Ureter (tissue), 1 donor: Measurements from ENCODE around the gene CPNE5. TPM values are rescaled to one million over a fixed set of nuclear protein-coding genes. Genes with fewer than 3 reads are reported as not detected.

Experiments used
- DNase-seq: peaks from one replicate; pipeline ENCODE4 v3.0.0-alpha.2; 2020; ENCODE audit warnings: low spot score
- total RNA-seq: library from RNA; stranded (reverse); gene quantifications from one replicate; pipeline ENCODE4 v1.2.4, GENCODE V29; 2023
- donor health status: DM: yes; HTN: yes; CAD: no.

CPNE5 gene
- total RNA-seq, 1 donor from 2014 or later = 3.6 TPM

- no peak for DNase-seq
Observed at GRCh38 chr6:36834576-36835341, 4.5 kb downstream of the CPNE5 start.

- DNase-seq = no peak
Observed at GRCh38 chr6:36833182-36833789, 6.0 kb downstream of the CPNE5 start.

DNA sequence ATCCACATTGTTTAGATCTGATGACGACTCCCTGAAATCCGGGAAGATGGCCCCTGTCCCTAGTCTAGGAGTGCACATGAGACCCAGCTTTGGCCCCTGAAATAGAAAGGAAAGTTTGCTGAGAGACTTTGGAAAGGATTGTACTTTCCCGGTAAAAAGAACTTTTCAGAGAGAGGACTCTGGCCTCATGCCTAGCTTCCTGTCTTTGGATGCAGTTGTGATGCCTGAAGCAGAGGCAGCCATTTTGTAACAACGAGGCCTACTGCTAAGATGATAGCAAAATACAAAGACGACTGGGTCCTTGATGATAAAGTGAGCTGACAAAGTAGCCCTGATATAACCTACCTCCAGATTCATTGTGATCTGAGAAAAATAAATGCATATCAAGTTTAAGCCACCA lies 6.9 kb downstream of the CPNE5 start:
- no peak for DNase-seq

- no peak for DNase-seq
Observed at GRCh38 chr6:36830577-36830976, 8.7 kb downstream of the CPNE5 start.

DNA sequence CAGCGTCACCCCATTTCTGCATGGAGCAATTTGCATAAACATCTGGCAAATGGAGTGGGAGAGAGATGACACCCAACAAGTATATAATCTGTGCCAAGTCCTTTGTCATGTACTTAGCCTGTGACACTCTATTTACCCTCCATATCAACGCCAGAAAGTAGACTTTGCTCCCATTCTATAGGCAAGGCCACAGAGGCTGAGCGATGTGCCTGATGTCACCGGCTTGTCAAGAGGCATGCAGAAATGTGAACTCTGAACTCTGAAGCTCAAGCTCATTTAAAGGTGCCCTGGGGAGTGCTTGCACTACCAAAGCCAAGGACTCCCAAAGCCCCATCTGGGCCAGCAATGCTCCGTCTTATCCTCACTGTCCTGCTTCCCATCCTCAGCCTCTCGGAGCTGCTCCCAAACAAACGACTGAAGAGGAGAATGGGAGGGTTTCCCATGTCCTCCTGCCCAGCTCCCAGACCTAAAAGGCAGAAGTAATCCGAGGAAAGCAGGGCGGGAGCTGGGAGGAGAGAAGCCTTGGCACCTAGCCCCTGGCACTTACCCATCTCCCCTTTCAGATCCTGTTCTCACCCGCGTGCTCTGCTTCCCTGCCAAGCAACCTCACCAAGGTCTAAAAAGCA lies 9.2 kb downstream of the CPNE5 start:
- peak; percentile 76 for DNase-seq

- no peak for DNase-seq
Observed at GRCh38 chr6:36827261-36828079, 11.8 kb downstream of the CPNE5 start.

- no peak for DNase-seq
Observed at GRCh38 chr6:36826520-36827227, 12.6 kb downstream of the CPNE5 start.

DNA sequence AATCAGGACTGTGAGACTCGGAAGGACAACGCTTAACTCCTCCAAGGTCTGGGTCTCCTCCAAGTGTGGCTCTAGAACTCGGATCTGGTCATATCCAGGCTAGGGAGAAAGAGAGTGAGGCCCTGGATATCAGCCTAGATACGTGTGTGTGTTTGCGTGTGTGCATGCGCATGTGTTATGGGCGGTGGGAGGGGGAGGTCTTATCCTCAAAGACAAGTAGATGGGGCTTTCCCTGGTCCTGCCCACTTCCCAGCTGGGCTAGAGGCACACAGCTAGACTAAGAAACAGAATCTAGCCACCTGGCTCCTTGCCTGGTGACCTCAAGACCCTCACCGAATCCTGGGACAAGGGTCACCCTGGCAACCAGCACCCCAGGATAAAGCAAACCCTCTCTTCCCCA lies 13.2 kb downstream of the CPNE5 start:
- DNase-seq = no peak

GRCh38 chr6:36825452-36825851 lies 13.8 kb downstream of the CPNE5 start:
- no peak for DNase-seq

DNA sequence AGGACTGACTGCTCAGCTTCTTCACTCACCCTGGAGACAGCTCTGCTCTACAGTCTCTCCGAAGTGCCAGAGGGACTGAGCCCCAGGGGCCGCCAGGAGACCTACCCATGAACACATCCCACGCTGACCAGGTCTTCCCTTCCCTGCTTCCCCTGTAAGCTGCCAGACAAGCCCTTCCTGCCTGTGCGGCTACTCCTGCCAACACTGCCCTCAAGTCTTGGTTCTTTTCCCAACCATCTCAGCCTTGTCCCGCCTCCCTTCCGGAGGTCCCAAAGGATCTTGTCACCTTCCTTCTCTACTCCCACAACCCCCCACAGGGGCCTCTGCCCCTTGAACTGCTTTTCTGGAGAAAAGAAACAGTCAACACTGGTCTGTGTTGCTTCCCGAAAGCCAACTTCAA lies 15.0 kb downstream of the CPNE5 start:
- no peak for DNase-seq

DNA sequence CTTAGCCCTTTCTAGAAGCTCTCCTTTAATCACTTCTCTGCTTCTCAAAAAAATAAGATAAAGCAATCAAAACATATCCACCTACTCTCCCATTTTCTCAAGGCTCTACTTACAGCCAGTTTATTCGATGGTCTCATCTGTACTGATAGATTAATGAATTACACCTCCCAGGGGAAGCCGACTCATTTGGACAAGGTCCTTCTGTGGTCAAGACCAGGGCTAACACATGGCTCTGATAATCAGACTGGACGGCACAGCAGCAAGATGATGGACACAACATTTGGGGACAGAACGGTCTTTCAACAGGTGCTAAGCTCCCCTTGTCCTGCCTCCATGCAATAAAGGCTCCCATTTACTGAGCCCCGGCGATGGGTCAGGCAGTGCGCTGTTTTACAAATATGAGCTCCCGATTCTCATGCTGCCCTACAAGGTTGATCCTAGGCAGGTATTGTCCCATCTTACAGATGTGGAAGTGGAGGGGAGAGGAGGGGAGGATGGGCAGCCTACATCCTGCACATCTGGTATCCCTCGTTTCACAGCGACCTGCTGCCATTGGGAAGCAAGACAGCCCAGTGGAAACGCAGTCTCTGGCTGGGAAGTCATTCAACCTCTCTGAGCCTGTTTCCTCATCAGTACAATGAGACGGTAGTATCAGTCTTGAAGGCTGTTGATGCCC lies 15.7 kb downstream of the CPNE5 start:
- DNase-seq = no peak

DNA sequence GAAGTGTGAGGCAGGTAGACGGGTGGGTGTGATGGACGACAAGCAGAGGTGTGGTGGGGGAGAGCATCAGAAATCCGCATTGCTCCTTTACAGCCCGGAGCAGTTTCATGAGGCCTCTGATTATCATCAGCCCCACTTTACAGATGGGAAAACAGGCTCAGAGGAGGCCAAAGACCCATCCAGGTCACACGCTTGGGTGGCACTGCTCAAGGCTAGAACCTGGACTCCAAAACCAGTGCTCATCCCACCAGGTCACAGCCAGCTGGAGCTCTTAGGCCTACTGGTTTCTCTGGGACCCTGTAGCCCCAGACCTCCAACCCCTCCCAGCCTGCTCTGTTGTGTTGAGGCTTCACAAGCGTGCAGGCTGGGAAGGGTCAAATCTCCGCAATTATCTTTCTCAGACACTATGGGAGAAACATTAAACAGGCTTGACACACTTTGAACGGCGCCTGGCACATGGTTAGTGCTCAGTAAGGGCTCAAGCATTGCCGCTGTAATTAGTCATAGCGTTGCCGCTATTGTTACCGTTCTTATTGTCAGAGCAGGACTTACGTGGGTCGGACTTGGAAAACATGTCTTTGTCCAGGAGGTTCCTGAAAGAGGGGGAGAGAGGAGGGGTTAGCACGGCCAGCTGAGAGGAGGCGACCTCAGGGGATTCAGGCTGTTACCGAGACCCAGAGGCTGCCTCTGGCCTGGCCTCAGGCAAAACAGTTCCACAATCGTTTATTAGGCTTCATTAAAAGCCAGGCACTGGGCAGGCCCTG lies 16.6 kb downstream of the CPNE5 start:
- DNase-seq = no peak

- DNase-seq = no peak
Observed at GRCh38 chr6:36821581-36822335, 17.5 kb downstream of the CPNE5 start.

DNA sequence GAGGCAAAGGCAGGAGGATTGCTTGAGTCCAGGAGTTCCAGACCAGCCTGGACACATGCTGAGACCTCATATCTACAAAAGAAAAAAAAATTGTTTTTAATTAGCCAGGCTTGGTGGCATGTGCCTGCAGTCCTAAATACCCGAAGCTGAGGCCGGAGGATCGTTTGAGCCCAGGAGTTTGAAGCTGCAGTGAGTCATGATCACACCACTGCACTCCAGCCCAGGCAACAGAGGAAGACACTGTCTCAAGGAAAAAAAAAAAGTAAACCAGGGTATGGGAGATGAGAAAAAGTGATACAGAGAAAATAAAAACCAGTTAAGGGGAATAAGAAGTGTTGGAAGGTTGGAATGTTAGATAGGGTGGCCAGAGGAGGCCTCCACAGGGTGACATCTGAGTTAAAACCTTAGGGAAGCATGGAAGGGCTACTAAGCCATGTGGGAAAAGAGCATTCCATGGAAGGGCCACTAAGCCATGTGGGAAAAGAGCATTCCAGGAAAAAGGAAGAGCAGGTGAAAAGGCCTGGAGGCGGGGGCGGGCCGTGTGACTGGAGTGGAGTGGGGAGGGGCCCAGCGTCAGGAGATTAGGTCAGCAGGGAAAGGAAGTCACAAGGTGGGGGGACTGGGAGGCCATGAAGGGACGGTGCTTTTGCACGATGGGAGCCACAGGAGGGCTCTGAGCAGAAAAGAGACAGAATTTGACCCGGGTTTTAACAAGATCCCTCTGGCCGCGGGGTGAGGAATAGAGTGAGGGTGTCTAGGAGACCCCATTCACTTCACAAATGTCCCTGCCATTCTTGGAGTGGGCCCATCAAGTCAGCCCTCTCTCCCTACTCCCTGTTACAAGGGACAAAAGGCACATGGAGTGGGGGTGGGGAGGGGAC lies 18.3 kb downstream of the CPNE5 start:
- no peak for DNase-seq

- DNase-seq = no peak
Observed at GRCh38 chr6:36818756-36819155, 20.5 kb downstream of the CPNE5 start.

GRCh38 chr6:36817847-36818246 lies 21.4 kb downstream of the CPNE5 start:
- DNase-seq = no peak

DNA sequence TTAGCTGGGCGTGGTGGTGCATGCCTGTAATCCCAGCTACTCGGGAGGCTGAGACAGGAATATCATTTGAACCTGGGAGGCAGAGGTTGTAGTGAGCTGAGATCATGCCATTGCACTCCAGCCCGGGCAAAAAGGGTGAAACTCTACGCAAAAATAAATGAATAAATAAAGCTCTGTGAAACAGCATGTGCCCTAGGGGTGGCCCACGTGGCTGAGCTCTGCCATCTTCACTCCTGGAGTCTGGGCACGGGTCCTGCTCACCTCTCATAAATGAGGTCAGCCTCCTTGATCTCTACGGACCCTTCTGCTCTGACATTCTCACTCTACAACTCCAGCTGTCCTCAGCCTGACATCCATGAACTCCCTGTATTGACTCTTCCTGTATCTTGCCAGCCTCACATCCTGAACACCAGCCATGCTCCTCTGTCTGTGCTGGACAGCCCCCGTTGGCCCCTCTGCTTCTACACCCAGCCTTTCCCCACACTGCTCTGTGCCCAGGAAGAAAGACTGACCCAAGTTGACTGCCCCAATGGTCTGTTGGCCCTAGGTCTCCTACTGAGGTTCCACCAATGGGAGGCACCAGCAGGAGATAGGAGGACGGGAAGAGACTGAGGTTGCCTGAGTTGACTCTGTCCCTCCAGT lies 21.9 kb downstream of the CPNE5 start:
- no peak for DNase-seq
